Eye (tissue), 1 donor: ENCODE results near the gene MED12L.
A peak's percentile ranks its signal among the peaks of the same experiment; 100 is the strongest.
"Not testable (repeated sequence)": the region's sequence is repeated elsewhere in the genome, so short reads cannot be mapped to it uniquely, and the experiment has no call there.

Source experiments
- DNase-seq: peaks from one replicate; pipeline ENCODE4 v3.0.0-alpha.2; 2015

The MED12L gene

DNA sequence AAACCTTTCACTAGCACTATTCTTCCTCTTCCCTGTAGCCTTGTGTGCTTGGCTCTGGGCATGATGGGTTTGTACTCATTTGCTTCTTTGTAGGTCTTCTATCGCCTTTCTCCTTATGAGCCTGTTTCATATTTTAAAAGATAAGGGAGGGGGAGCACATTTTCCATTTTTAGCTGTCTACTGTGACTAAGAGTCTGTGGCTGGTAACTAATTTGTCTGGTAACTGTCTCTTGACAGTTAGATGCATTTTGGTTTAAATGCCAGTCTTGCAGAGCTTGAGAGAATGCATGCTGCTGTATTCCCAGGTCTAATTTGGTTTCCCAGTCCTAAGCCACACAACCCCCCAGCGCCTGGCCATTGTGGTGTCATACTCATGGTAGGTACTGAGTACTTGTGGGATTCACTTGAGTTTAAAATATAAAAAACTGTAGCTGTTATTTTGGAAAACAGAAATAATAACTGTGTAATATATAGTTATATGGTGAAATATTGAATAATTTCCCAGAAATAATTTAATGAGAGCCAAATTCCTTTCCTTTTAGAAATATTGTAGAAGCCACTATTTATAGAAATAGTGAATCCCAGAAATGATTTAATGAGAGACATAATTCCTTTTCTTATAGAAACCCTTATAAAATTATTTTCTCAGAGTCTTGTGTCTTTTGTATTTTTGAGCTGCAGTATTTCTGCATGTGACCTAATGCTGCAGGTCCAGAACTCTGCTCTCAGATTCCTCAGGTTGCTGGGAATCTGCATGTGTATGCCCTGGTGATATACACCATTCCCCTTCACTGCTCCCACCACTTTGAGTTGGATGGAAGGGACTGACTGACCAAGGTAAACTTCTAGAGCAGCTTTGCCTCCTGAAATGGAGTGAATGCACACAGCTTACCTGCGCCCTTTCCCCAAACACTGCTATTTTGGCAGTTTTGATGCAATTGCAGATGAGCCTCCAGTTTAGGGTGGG, 131.5 kb downstream of the MED12L start:
- DNase-seq: no peak

DNA sequence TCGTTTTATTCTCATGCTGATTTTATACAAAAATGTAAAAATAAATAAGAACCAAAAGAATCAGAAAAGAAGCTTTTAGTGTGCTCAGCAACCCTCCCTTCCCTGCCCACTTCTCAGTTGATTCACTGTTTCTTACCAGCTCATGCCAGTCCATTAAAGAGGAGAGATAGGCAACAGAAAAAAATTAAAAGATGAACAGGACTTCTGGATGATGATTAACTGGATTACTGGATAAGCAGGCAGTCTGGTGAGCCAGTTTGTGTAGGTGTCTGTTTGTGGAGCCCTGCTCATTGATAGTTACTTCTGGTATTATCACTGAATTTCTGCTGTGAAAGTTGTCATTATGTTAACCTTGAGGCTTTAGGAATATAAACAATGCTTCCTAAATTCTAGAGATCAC, 132.7 kb downstream of the MED12L start:
- DNase-seq: no peak

DNA sequence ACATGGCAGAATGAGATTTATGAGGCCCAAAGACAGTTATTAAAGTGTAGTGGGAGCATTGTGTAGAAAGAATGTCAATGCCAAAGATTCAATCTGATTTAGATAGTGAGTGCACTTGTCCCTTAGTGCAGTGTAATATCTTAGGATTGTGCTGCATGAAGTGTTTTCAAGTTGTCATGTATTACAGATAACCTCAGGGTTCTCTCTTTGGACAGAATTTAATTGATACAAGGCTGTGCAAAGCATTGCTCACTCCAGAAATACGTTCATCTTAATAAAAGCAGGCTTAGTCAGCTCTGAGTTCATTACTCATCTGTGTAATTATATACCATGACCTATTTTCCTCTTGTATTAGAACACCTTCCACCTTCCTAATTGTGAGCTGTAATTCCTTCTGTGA, 133.6 kb downstream of the MED12L start:
- peak; percentile 14 for DNase-seq

DNA sequence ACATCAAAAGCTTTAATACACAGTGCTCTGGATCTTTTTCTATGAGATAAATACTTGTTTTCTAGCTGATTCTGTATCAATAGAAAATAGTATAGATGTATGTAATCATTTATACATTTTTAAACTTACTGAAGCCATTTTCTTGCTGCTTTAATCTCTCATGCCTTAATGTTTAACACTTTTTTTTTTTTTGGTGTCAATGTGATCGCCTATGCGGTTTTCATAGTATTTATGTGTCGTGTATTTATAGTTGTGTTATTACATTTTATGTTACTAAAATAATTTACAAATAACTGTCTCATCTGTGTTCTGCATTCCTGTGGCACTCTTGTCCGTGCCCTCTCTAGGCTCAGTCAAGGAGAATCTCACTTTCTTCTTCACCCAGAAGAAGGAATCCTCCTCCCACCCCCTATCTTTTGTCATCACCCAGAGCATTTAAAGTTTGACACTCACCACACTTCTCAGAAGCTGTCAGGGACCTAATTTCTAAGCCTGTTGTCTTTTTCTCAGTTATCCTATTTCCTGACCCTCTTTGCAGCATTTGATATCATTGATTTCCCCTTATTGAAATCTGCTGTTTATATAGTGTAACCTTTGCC, 138.9 kb downstream of the MED12L start:
- DNase-seq: no peak

DNA sequence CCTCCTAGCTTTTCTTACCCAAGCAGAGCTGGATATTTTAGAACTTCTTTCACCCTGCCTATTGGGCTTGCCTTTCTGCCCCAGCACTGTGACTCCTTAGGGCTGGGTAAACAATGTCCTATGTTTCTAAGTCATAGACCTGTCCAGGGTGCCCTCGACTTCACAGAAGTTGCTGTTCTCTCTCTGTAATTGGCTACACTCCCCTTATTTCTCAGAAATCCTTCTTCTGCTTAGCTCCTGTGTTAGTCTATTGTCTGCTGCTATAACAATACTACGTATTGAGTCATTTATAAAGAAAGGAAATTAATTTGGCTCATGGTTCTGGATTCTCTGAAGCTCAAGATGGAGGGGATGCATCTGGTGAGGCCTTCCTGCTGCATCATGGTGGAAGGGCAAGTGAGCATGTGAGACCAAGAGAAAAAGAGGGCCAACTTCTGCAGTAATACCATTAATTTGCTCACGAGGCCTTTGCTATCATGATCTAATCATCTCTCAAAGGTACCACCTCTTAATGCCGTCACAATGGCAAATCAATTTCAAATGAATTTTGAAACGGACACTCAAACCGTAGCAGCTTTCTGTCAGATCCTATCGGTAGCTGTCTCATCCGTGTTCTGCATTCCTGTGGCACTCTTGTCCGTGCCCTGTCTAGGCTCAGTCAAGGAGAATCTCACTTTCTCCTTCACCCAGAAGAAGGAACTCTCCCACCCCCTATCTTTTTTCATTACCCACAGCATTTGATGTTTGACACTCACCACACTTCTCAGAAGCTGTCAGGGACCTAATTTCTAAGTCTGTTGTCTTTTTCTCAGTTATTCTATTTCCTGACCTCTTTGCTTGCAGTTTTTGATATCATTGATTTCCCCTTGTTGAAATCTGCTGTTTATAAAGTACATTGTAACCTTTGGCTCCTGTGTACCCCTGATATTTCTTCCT, 139.8 kb downstream of the MED12L start:
- no peak for DNase-seq

DNA sequence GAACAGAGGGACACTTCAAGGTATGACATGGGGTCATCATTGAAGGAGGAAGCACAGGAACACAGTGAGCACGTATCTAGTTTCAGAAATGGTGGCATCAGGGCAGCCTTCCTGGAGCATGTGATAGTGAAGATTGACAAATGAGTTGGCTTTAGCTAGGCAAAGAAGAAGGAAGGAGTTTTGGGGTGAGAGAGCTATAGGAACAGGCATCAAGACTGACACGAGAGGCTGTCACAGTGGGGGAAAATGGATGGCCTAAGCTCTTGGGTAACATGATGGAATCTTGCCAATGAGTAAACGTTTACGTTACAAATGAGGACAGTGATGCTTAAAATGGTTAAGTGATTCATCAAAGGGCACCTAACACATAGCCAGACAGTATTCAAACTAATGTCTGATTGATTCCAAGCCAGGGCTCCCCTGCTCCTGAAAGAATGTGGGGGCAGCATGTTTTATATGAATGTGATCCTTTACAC, 140.7 kb downstream of the MED12L start:
- no peak for DNase-seq

DNA sequence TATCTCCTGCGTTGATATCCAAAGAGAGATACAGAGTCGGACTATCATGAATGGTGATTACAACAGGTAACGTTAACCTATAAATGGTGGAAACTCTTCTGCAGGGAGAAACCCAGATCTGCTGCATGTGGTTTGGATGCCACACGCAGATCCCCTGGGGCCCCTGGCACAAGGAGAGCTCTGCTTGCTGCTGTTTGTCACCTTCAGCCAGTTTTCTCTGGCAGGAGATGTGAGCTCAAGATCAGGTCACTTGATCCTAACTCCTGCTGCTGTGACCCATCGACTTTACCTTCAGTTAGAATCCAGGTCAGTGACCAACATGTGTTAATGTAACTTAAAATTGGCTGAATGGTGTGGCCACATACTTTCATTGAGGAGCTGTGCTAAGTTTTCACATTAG, 141.4 kb downstream of the MED12L start:
- DNase-seq: no peak

DNA sequence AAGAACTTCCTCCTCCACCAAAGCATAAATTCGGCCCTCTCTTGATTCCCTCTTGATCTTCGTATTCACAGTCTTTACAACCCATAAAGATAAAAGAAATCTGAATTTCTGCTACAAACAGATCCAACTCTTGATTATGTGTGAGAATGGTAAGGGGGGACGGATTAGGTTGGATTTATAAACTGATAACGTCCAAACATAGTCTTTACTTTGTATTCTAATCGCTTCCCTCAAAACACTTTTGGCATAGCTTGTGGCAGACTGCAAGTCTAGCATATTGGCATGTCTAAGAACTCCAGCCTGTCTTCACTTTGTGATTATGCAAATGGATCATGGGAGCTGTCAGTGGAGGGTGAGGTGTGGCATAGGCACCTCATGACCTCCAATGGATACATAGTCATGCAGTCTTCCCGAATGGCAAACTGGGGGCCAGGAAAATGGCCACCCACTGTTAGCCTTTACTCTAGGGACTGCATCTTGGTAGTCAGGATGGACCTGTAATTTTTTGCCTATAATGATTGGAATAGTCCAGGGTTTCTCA, 141.9 kb downstream of the MED12L start:
- no peak for DNase-seq

DNA sequence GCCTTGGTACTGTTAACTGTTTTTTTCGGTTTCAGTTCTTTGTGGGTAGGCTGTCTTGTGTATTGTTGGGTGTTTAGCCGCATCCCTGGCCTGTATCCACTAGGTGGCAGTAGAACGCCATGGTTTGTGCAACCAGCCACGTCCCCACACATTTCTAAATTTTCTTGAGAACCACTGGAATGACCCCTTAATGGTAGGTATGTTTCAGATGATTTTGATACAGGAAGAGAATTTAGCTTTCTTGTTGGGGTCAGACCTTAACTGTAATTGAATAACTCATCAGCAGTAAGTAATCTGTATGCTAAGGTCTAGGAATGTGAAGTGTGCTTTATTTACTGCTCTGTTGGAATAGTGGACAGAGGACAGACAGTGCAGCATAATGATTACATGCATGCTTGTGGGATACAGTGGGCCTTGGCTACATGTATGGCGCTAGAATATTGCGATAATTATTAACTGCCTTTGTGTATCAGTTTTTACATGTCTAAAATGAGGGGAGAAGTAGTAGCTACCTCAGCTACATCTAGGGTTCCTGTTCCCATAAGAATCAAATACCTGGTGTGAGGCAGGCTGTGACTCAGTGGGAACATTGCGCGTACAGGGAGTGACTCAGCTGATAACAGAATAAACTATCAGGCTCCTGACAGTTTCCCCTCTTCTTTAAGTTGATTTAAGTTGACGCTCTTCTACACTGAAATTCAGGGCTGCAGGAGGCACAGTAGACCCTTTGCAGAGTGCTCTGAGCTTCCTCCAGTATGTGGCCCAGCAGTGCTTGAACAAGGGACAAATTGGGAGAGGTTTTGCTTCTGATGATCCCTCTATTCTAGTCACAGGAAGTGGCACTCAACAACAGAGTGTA, 142.6 kb downstream of the MED12L start:
- peak; percentile 95 for DNase-seq

DNA sequence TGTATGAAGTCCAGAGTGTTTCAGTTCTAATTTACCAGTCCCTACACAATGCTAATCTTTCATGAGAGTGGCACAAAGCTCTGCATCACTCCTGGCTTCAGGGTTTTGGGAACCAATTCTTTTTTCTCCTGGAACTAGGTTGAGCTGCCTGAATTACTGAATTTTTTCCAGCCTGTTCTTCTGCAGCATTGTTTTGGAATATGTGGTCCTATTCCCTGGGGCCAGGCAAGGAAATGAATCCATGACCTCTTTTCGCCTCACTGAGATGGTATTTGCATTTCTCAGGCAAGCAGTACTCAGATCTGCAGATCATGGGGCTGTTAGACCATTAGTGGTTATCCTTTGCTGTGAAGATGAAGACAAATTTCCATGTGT, 143.2 kb downstream of the MED12L start:
- DNase-seq: peak; percentile 65

DNA sequence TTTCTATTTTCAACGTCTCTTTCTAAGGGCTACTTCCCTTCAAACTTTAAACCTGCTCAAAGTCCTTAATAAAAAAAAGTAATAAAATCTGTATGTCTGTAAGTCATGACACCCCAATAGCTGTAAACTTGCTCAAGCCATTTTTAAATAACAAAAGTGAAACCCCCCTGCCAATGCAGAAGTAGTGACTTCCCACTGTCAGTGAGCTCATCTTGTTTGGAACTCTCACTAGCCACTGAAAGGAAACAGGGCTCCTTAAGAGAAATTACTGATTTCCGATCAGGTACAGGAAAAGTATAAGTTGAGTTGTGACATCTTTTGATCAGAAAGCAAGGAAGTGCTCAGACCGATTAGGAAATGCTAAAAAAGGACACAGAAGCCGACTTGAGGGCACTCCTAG, 145.2 kb downstream of the MED12L start:
- DNase-seq: no peak

DNA sequence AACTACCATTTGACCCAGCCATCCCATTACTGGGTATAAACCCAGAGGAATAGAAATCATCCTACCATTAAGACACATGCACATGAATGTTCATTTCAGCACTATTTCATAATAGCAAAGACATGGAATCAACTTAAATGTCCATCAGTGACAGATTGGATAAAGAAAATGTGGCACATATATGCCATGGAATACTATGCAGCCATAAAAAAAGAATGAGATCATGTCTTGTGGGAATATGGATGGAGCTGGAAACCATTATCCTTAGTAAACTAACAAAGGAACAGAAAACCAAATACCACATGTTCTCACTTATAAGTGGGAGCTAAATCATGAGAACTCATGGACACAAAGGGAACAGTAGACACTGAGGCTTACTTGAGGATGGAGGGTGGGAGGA, 146.9 kb downstream of the MED12L start:
- not testable (repeated sequence) for DNase-seq

DNA sequence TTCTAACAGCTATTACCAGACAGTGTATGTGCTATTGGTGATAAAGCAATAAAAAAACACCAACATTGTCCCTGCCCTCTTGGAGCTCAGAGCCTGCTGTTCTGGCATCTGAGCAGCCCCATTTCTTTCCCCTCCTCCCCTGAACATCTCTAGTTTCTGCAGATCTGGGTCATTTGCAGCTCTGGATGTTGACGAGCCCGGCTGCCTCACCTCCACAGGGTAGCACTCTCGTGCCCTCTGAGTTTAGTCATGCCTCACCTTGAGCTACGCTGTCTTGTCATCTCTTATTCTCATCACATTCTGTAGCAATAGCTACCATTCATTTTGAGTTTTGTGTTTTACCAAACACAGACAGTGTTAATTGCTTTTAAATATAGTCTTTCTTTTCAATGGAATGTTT, 147.5 kb downstream of the MED12L start:
- no peak for DNase-seq

DNA sequence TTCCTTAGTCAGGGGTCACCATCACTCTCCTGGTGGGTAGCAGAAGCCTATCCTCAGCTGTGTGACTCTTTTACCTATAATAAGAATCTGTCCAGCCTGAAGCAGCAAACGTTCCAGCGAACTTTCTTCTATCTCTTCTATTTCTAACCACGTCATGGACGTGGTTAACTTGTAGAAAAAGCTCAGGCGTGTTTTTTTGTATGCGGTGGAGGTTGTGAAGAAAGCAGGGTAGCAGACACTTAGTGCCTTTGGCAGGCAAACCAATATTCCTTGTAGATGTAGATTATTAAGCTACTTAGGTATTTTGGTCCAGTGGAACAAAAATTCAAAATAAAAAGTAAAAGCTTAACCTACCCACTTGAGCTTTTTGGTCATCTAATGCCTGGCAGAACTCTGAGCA, 149.4 kb downstream of the MED12L start:
- DNase-seq: no peak

DNA sequence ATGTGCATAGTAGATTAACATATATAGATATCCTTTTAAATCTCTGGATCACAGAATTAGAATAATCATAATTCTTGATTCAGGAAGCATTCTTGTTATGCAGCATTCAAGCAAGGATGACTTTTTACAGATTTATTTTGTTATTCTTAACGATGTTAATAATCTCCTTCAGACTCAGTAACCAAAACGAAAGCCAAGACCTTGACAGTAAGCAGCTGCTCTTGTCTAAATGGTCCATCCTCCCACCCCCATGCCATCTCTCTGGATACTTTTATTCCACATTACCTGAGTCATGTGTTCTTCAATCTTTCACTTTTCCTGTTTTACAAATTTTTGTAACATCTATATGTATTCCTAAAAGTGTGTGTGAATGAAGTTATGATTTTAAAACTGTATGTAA, 150.9 kb downstream of the MED12L start:
- no peak for DNase-seq

DNA sequence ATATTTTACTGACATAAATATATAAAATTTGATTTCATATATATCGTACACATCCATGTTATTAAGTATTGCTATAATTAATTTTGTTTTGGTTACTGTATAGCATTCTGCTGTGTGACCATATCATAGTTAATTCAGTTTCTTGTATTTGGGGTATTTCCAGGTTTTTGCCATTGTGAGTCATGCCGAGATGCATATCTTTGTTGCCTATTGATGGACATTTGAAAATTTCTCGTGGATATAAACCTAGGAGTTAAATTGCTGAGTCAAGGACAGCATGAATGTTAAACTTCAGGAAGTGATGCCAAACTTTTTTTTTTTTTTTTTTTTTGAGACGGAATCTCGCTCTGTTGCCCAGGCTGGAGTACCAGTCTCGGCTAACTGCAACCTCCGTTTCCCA, 151.3 kb downstream of the MED12L start:
- DNase-seq: no peak

DNA sequence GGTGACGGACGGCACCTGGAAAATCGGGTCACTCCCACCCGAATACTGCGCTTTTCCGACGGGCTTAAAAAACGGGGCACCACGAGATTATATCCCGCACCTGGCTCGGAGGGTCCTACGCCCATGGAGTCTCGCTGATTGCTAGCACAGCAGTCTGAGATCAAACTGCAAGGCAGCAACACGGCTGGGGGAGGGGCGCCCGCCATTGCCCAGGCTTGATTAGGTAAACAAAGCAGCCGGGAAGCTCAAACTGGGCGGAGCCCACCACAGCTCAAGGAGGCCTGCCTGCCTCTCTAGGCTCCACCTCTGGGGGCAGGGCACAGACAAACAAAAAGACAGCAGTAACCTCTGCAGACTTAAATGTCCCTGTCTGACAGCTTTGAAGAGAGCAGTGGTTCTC, 156.5 kb downstream of the MED12L start:
- DNase-seq: not testable (repeated sequence)

DNA sequence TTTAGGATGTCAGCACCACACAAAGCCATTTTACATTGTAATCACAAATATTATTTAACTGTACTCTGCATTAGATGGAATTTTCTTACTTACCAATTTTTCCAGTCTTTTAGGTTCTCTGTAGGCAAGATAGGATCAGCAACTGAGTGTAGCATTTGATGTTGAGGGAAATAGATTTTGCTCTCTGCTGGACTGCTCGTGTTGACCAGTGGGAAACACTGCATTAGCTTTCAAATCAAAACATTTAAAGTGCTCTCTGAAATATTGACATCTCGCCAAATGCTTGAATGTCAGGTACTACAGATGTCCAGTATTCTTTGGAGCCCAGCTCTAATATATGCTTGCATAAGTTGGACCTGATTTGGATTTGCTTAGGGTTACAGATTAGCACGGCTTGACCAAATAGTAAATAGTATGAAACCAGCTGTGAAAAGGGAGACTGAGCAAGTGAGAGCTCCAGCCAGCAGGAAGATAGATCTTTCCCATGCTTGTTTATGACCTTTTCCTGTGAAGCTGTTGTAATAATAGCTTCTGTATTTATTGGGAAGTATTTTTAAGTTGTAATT, 163.4 kb downstream of the MED12L start:
- DNase-seq: no peak

DNA sequence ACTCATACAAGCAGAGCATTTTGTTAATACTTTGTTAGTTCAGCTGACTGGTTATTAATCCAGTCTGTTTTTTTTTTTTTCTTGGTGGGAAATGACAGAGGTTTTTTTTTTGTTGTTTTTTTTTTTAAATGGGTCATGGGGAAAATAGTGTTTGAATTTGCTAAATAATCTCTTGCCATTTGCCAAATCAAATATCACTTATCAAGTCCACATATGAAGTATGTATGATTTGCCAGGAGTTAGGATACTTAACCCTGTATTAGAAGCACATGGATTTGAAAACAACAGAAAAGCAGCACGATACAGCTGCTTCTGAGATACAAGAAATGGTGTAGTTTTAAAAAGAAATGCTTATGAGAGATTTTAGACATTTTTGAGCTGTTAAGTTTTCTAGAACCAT, 171.3 kb downstream of the MED12L start:
- DNase-seq: no peak

DNA sequence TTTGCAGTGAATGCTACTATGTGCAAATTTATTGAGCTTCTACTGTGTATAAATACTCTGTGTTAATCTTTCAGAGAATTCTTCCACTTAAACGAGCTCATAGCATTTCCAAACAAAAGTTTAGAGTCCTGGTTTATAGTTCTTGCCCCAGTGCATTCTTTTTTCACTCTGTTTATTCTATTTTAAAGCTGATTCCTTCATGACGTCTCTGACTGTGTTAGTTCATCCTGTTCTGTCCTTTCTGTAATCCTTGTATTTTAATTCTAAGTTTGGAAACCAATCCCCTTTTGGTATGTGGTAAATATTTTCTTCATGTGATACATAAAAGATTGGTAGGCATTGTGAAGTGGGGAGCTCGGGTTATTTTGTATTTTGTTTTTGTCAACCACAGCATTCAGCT, 174.2 kb downstream of the MED12L start:
- no peak for DNase-seq

DNA sequence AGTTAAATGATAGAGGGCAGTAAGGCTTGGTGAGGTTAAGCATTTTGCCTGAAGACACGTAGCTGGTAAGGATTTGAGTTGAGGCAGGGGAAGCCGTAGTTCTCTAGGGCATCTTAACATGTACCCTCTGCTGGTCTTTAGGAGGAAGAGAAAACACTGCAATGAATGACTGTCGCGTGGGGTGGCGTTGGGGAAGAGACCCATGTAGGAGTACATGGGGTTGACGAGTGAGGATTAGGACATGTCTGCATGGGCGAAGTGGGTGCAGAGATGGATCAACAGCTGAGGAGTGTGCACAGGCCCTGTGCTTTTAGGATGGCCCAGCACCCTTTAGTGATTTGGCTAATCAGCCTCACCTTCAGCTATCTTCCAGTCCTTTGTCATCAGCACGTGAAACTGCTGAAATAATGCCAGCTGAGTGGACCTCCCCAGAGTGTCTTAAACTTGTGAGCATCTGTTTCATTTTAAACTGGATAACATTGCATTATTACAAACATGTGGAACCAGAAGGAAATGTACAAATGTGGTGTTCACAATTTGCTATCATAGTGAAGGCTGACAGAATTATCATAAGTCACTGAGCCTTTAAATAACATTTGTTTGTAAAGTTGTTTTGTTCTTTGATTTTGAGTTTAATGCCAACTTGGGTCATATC, 177.5 kb downstream of the MED12L start:
- DNase-seq: peak; percentile 63
